Prostate gland (tissue), 2 donors: Measurements from ENCODE around the gene NFASC. TPM values are rescaled to one million over a fixed set of nuclear protein-coding genes. Genes with fewer than 3 reads are reported as not detected.

Source experiments
- DNase-seq: peaks from one replicate; pipeline ENCODE4 v3.0.0-alpha.2; 2019; ENCODE audit warnings: low spot score
- H3K27ac ChIP-seq, 2 donors: fragments of 200-600 bp; sonication (generic); 2 replicates each; pipeline ENCODE4 v1.5.1; 2017 to 2019
- H3K27me3 ChIP-seq: fragments of 200-600 bp; sonication (generic); replicated peaks from 2 replicates; pipeline ENCODE4 v1.5.1; 2019; ENCODE audit not compliant: insufficient read depth
- H3K36me3 ChIP-seq, 2 donors: fragments of 200-600 bp; sonication (generic); 1 replicate in 1 of 2; 2 replicates in 1 of 2; pipeline versions ENCODE4 v1.5.1 to v1.8.1; 2017 to 2019
- H3K4me1 ChIP-seq: fragments of 200-600 bp; sonication (generic); replicated peaks from 2 replicates; pipeline ENCODE4 v1.5.1; 2019
- H3K4me3 ChIP-seq, 2 donors: fragments of 200-600 bp; sonication (generic); 2 replicates each; pipeline ENCODE4 v1.5.1; 2017 to 2019
- H3K9me3 ChIP-seq: fragments of 200-600 bp; sonication (generic); 2 replicates; pipeline ENCODE4 v1.5.1; 2017
- CTCF ChIP-seq, 4 experiments: fragments of 200-600 bp in 2 of 4; fragments of 450-650 bp in 2 of 4; sonication (generic) in 2 of 4; IDR thresholded peaks; 1 replicate in 3 of 4; 2 replicates in 1 of 4; pipeline ENCODE4 v1.5.1; 2016 to 2019; ENCODE audit warnings: antibody characterized with exemption in 4 of 4, mild to moderate bottlenecking in 2 of 4, moderate library complexity in 2 of 4
- POLR2A ChIP-seq: fragments of 450-650 bp; IDR thresholded peaks from one replicate; pipeline ENCODE4 v1.6.1; 2016; ENCODE audit warnings: antibody characterized with exemption, mild to moderate bottlenecking
- POLR2AphosphoS5 ChIP-seq: sonication (generic); formaldehyde crosslinking; IDR thresholded peaks from one replicate; pipeline ENCODE4 v1.6.1; 2017; ENCODE audit warnings: antibody characterized with exemption
- WGBS: methylation state at CpG from one replicate; pipeline ENCODE4 v1.1.5; 2018; 5-methylcytosine and 5-hydroxymethylcytosine counted together
- intact Hi-C: fragments of 100-400 bp; cut with DNase I; formaldehyde crosslinking; loops from one replicate; pipeline ENCODE4 v1.14.2; 2022
- total RNA-seq, 2 donors: library from RNA; depleted of rRNA; stranded (reverse); fragments of >200 nt; gene quantifications; one replicate each; pipeline ENCODE4 v1.1.0, GENCODE V29; 2016

NFASC gene
- total RNA-seq, 2 donors from 2014 or later, result 3.7 to 13.2 TPM

- DNase-seq, result no peak
These were observed 51.3 kb downstream of the NFASC start for GRCh38 chr1:204921855-204922516.

GRCh38 chr1:204923201-204923600 lies 52.5 kb downstream of the NFASC start:
- intact Hi-C loops, result no loop called here
- WGBS, result 65% methylated on average over 10 of the region's 10 CpGs
- TF ChIP-seq POLR2AphosphoS5 (no peak), POLR2A (no peak), CTCF (IDR thresholded peaks at IDR 0.05) (no peak)

More at GRCh38 chr1:204921855-204922516, 51.3 kb downstream of the NFASC start:
- intact Hi-C loops, result no loop called here
- no peaks in the 10 kb centered on the region for H3K9me3 ChIP-seq
- H3K4me1 ChIP-seq, result no peaks in the 10 kb centered on the region
- H3K36me3 ChIP-seq, result no peaks in the 10 kb centered on the region
- no peak overlapping the region for H3K27ac ChIP-seq
- no peaks in the 10 kb centered on the region for H3K27me3 ChIP-seq
- no peak for TF ChIP-seq POLR2AphosphoS5
- no peak for TF ChIP-seq POLR2A
- no peak for TF ChIP-seq CTCF (IDR thresholded peaks at IDR 0.05)
- 76% methylated on average over 15 of the region's 15 CpGs for WGBS
- H3K4me3 ChIP-seq, result no peak overlapping the region

GRCh38 chr1:204923626-204924012 lies 53.0 kb downstream of the NFASC start:
- no peaks in the 10 kb centered on the region for H3K27me3 ChIP-seq
- no peaks in the 10 kb centered on the region for H3K4me1 ChIP-seq
- intact Hi-C loops, result no loop called here
- no peak overlapping the region for H3K27ac ChIP-seq
- H3K4me3 ChIP-seq, result no peak overlapping the region
- H3K36me3 ChIP-seq, result no peaks in the 10 kb centered on the region
- DNase-seq, result no peak
- 75% methylated on average over 4 of the region's 4 CpGs for WGBS
- TF ChIP-seq POLR2AphosphoS5 (no peak), POLR2A (no peak), CTCF (IDR thresholded peaks at IDR 0.05) (no peak)
- no peaks in the 10 kb centered on the region for H3K9me3 ChIP-seq

More at GRCh38 chr1:204923201-204923600, 52.5 kb downstream of the NFASC start:
- no peaks in the 10 kb centered on the region for H3K36me3 ChIP-seq
- no peak overlapping the region for H3K4me3 ChIP-seq
- no peaks in the 10 kb centered on the region for H3K9me3 ChIP-seq
- no peak overlapping the region for H3K27ac ChIP-seq
- no peaks in the 10 kb centered on the region for H3K4me1 ChIP-seq
- DNase-seq, result no peak
- H3K27me3 ChIP-seq, result no peaks in the 10 kb centered on the region

- no peaks in the 10 kb centered on the region for H3K4me1 ChIP-seq
- H3K36me3 ChIP-seq, result no peaks in the 10 kb centered on the region
- intact Hi-C loops, result no loop called here
- H3K9me3 ChIP-seq, result no peaks in the 10 kb centered on the region
- WGBS, result 54% methylated on average over 5 of the region's 5 CpGs
- TF ChIP-seq CTCF (IDR thresholded peaks at IDR 0.05) (no peak), POLR2AphosphoS5 (no peak), POLR2A (no peak)
- no peak for DNase-seq
- H3K27ac ChIP-seq, result no peak overlapping the region
- no peaks in the 10 kb centered on the region for H3K27me3 ChIP-seq
- H3K4me3 ChIP-seq, result no peak overlapping the region
These were observed 53.5 kb downstream of the NFASC start for GRCh38 chr1:204924013-204924759.

GRCh38 chr1:204925701-204926100 lies 55.0 kb downstream of the NFASC start:
- WGBS, result 74% methylated on average over 1 of the region's 1 CpG
- no peak for TF ChIP-seq CTCF (IDR thresholded peaks at IDR 0.05)
- TF ChIP-seq POLR2AphosphoS5, result no peak
- no peak for TF ChIP-seq POLR2A
- no peaks in the 10 kb centered on the region for H3K27me3 ChIP-seq
- H3K36me3 ChIP-seq, result no peaks in the 10 kb centered on the region
- H3K27ac ChIP-seq, result no peak overlapping the region
- no peak overlapping the region for H3K4me3 ChIP-seq
- H3K4me1 ChIP-seq, result no peaks in the 10 kb centered on the region
- DNase-seq, result no peak
- H3K9me3 ChIP-seq, result no peaks in the 10 kb centered on the region
- intact Hi-C loops, result no loop called here
